ENCODE results near the gene OSBP2. TPM values are rescaled to one million over a fixed set of nuclear protein-coding genes. Genes with fewer than 3 reads are reported as not detected.

The OSBP2 gene
- total and polyA plus RNA-seq, 2 of the 13 experiments (the other 11 are each of a cell fraction or from before 2014, with no cell fraction given) = 5.0 to 7.7 TPM

GRCh38 chr22:30881361-30882183 lies 186.9 kb downstream of the OSBP2 start (continued):
- TF ChIP-seq KLF13 (CRISPR knock-in tag; IDR thresholded peaks at IDR 0.05) (no peak), ZNF713 (CRISPR knock-in tag; IDR thresholded peaks at IDR 0.05) (no peak), HNF1B (CRISPR knock-in tag; IDR thresholded peaks at IDR 0.05) (peak; percentile 45; the same call in 1 of the 2 replicates), ZNF781 (CRISPR knock-in tag; IDR thresholded peaks at IDR 0.05; ENCODE audit: borderline replicate concordance, not compliant biosample characterization) (no peak), ZBTB42 (CRISPR knock-in tag; IDR thresholded peaks at IDR 0.05) (0 out of 2 replicates have a peak, but pooled peaks have one; percentile 33), YEATS2 (CRISPR knock-in tag; IDR thresholded peaks at IDR 0.05; ENCODE audit: borderline replicate concordance) (no peak), ZNF674 (CRISPR knock-in tag; IDR thresholded peaks at IDR 0.05; ENCODE audit: low read depth) (no peak), NFE2 (CRISPR knock-in tag; IDR thresholded peaks at IDR 0.05) (no peak), ZNF224 (CRISPR knock-in tag; IDR thresholded peaks at IDR 0.05) (0 out of 2 replicates have a peak, but pooled peaks have one; percentile 9), ZNF605 (CRISPR knock-in tag; IDR thresholded peaks at IDR 0.05) (no peak), ZBED4 (CRISPR knock-in tag; IDR thresholded peaks at IDR 0.05; ENCODE audit: borderline replicate concordance) (no peak; the same call in 1 of the 2 replicates), PITX1 (CRISPR knock-in tag; IDR thresholded peaks at IDR 0.05) (peak; percentile 85), DRAP1 (CRISPR knock-in tag; IDR thresholded peaks at IDR 0.05) (no peak), ZBTB44 (CRISPR knock-in tag; IDR thresholded peaks at IDR 0.05) (no peak), ZNF878 (CRISPR knock-in tag; IDR thresholded peaks at IDR 0.05) (no peak), BCLAF1 (IDR thresholded peaks at IDR 0.05) (no peak)
- TF ChIP-seq, protein P1, sequence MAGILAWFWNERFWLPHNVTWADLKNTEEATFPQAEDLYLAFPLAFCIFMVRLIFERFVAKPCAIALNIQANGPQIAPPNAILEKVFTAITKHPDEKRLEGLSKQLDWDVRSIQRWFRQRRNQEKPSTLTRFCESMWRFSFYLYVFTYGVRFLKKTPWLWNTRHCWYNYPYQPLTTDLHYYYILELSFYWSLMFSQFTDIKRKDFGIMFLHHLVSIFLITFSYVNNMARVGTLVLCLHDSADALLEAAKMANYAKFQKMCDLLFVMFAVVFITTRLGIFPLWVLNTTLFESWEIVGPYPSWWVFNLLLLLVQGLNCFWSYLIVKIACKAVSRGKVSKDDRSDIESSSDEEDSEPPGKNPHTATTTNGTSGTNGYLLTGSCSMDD (CRISPR knock-in tag; IDR thresholded peaks at IDR 0.05) = no peak
